Coronary artery (tissue), 2 donors: Measurements from ENCODE around the gene CYTH1.

Experiments
- DNase-seq: peaks from one replicate; pipeline ENCODE4 v3.0.0-alpha.2; 2017; ENCODE audit warnings: low spot score
- H3K27ac ChIP-seq, 2 donors: fragments of 200-600 bp; sonication (generic); one replicate each; pipeline ENCODE4 v1.5.1; 2016 to 2019
- H3K4me3 ChIP-seq: fragments of 200-600 bp; sonication (generic); 2 replicates; pipeline ENCODE4 v1.5.1; 2016; ENCODE audit warnings: mild to moderate bottlenecking, moderate library complexity
- TF ChIP-seq, protein P1 (sequence below): fragments of 200-600 bp; sonication (generic); IDR thresholded peaks from one replicate; pipeline ENCODE4 v1.5.1; 2019; ENCODE audit warnings: antibody characterized with exemption

The CYTH1 gene

DNA sequence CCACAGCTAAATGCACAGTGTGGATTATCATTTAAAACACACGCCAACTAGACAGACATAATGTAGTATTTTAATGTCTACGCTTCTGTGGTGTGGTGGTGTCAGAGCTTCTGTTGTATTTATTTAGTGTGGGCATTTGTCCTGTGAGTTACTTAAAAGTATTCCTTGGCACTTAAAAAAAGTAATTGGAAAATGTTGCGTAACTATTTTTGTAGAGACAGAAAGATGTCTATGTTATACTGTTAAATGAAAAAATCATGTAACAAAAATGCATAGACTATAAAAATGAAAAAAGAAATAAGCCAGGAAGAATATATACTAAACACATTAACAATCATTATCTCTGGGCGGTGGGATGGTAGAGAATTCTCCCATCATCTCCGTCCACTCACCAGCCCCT is 39.2 kb downstream of the CYTH1 start:
- Histone ChIP-seq H3K4me3 (no peak overlapping the region), H3K27ac (no peak overlapping the region)

DNA sequence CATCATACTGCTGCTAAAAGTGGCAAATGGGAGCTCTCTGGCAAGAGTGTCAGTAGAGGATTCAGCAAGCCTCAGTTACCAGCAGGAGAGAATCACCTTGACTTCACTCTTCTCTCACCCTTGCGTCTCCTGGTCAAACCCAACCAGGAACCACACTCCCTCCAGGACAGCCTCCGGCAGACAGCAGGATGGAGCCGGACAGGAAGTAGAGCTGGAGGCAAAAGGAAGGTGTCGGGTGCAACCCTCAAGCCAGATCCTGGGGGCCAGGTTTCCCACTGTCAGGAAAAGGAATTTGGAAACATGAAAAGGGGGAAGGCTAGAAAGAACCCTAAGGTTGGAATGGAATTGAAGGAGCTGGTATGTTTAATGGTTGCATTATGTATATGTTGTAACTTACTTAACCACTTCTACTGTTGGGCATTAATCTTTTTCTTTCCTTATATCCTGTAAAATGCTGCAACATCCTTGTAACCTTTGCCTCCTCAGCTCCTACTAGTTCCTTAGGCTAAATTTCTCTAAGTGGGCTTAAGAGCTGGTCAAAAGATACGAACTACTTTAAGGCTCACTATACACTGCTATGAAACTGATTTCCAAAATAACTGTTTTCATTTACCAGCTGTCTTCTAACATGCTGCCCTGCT is 40.3 kb downstream of the CYTH1 start:
- H3K27ac ChIP-seq, result no peak overlapping the region
- no peak overlapping the region for H3K4me3 ChIP-seq
- DNase-seq, result no peak
- TF ChIP-seq, protein P1, sequence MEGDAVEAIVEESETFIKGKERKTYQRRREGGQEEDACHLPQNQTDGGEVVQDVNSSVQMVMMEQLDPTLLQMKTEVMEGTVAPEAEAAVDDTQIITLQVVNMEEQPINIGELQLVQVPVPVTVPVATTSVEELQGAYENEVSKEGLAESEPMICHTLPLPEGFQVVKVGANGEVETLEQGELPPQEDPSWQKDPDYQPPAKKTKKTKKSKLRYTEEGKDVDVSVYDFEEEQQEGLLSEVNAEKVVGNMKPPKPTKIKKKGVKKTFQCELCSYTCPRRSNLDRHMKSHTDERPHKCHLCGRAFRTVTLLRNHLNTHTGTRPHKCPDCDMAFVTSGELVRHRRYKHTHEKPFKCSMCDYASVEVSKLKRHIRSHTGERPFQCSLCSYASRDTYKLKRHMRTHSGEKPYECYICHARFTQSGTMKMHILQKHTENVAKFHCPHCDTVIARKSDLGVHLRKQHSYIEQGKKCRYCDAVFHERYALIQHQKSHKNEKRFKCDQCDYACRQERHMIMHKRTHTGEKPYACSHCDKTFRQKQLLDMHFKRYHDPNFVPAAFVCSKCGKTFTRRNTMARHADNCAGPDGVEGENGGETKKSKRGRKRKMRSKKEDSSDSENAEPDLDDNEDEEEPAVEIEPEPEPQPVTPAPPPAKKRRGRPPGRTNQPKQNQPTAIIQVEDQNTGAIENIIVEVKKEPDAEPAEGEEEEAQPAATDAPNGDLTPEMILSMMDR, result no peak

More for the DNA sequence above, 39.2 kb downstream of the CYTH1 start:
- TF ChIP-seq, protein P1, result no peak
- no peak for DNase-seq

DNA sequence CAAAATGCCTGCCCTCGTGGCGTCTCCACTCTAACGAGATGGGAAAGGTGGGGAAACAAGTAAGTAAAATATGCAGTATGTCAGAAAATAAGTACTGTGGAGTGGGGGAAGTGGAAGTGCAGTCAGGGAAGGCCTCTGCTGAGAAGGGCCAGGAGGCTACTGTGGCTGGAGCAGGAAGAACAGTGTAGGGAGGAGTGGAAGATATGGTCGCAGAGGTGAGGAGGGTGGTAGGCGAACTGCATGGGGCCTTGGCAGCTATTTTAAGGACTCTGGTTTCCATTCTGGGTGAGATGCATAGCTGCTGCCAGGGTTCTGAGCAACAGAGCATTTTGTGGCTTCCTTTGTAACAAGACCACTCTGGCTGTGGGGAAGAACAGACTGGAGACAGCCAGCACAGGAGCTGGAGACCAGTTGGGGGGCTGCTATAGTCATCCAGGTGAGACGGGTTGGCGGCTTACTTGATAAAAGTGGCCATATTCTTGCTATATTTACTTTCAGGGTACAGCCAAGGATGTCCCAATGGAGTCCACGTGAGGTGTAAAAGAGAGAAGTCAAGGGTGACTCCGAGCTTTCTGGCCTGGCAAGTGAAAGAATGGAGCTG is 42.6 kb downstream of the CYTH1 start:
- H3K27ac ChIP-seq, result no peak overlapping the region
- H3K4me3 ChIP-seq, result no peak overlapping the region

DNA sequence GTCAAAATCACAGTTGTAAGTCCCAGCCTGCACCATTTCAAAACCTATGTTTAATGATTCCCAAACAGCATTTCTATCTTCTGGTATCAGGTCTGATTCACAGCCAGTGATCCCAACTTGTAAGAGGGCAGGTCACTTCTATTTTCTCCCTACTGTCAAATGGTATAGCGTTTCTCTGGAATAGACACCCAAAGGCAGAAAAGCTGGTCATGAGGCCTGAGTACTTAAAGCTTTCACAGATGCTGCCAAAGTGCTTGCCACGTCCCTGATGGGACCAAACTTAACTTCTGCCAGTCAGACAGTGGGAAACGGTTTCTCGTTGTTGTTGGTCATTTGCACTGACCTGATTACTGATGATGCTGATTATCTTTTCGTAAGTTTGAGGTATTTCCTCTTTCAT is 43.4 kb downstream of the CYTH1 start:
- H3K4me3 ChIP-seq, result no peak overlapping the region
- TF ChIP-seq, protein P1, result no peak
- no peak overlapping the region for H3K27ac ChIP-seq
- no peak for DNase-seq

More for the DNA sequence above, 42.6 kb downstream of the CYTH1 start:
- TF ChIP-seq, protein P1, result no peak
- DNase-seq, result no peak

DNA sequence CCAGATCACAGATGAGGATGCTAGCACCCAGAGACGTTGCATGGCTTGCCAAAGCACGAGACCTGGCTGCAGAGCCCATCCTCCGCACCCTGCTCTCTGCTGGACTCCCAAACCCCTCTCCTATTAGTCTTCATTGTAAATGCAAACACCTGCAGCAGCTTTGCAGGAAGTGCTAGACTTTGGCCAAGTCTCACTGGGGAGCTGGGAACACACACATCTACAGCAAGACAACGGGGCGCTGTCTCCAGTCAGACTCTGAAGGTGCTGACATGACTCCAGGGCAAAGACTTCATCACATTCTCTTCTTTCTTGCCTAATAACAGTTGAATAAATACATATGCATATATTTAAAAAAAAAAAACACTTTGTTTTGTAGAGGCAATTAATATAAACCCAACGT is 43.8 kb downstream of the CYTH1 start:
- Histone ChIP-seq H3K4me3 (no peak overlapping the region), H3K27ac (no peak overlapping the region)
- TF ChIP-seq, protein P1, result no peak
- no peak for DNase-seq

DNA sequence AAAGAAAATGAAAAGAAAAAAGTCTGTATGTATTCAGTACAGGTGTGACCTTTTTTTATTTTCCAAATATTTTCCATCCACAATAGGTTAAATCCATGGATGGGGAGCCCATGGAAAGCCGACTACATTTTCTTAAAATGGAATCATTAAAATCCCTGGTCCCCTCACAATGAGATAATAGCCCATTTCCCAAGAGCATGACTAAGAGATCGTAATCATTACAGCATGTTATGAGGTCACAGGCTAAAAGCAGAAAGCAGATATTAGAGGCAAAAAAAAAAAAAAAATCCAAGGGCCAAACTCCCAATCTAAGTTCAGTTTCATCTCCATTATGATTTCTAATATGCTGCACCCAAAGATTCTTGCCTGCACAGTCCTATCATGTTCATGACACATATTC is 44.7 kb downstream of the CYTH1 start:
- no peak for DNase-seq
- H3K27ac ChIP-seq, result peak overlapping the region in 1 of 2 donors; percentile 31
- H3K4me3 ChIP-seq, result peak overlapping the region; percentile 59
- TF ChIP-seq, protein P1, result no peak

DNA sequence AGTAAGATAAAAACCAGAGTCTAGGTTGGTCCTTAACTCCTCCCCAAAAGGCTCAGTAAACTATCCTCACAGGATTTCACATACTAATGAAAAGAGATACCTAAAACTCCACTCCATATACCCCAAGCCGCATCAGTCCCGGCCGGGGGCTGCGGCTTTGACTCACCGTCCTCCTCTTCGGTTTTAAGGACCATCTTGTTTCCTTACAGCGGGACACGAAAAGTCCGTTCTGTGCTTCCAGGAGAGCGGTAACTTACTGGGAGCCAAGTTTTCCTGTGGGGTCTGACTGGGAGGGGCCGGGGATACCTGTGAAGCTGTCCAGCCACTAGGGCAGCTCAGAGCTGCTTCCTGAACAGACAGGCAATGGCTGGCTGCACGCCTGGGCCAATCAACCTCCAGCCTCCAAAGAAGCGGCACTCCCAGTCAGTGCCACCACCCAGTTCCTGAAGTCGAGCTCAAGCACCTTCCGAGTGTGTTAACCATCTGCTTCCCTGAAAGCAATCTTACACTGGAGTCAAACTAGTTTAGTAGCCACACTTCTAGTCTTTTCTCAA is 45.5 kb downstream of the CYTH1 start:
- DNase-seq, result no peak
- Histone ChIP-seq H3K4me3 (peak overlapping the region; percentile 59), H3K27ac (peak overlapping the region; percentile 1 to 31)
- TF ChIP-seq, protein P1, result no peak
